Astrocyte (in vitro differentiated cells and primary cell): Measurements from ENCODE around the gene BLVRA.

Source experiments
- EZH2 ChIP-seq: IDR thresholded peaks from 2 replicates; pipeline ENCODE4 v1.6.1; 2012; ENCODE audit warnings: mild to moderate bottlenecking, low read length, inconsistent platforms; ENCODE audit not compliant: insufficient read depth
- TF ChIP-seq, protein P1 (sequence below): IDR thresholded peaks from 2 replicates; pipeline ENCODE4 v1.5.1; 2011; ENCODE audit warnings: low read depth, mild to moderate bottlenecking, inconsistent platforms, low read length, moderate library complexity; ENCODE audit not compliant: insufficient read depth

DNA sequence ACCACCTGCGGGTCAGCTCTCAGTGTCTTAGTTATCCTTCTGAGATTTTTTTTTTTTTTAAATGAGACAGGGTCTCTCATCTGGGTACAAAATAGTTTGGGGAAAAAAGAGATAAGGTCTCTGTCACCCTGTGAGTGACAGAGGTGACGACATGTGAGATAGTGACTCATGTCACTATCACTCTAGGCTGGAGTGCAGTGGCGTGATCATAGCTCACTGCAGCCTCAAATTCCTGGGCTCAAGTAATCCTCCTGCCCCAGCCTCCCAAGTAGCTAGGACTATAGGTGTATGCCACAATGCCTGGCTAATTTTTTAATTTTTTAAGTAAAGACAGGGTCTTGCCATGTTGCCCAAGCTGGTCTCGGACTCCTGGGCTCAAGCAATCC is 10.4 kb downstream of the BLVRA start:
- TF ChIP-seq, protein P1, sequence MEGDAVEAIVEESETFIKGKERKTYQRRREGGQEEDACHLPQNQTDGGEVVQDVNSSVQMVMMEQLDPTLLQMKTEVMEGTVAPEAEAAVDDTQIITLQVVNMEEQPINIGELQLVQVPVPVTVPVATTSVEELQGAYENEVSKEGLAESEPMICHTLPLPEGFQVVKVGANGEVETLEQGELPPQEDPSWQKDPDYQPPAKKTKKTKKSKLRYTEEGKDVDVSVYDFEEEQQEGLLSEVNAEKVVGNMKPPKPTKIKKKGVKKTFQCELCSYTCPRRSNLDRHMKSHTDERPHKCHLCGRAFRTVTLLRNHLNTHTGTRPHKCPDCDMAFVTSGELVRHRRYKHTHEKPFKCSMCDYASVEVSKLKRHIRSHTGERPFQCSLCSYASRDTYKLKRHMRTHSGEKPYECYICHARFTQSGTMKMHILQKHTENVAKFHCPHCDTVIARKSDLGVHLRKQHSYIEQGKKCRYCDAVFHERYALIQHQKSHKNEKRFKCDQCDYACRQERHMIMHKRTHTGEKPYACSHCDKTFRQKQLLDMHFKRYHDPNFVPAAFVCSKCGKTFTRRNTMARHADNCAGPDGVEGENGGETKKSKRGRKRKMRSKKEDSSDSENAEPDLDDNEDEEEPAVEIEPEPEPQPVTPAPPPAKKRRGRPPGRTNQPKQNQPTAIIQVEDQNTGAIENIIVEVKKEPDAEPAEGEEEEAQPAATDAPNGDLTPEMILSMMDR, result no peak
- TF ChIP-seq EZH2, result no peak
